GM19455 (cell line): ENCODE results near the gene PSTK.

Source experiments
- ATAC-seq: cut with Tn5 transposase; IDR thresholded peaks from one replicate; pipeline ENCODE4 v1.9.1; 2021; ENCODE audit not compliant: unreplicated experiment

PSTK gene

GRCh38 chr10:122992031-122992585, 11.9 kb downstream of the PSTK start:
- no peak for ATAC-seq

GRCh38 chr10:122993797-122994336, 13.7 kb downstream of the PSTK start:
- no peak for ATAC-seq

- no peak for ATAC-seq
These were observed 15.7 kb downstream of the PSTK start for GRCh38 chr10:122995936-122996335.

GRCh38 chr10:122997864-122998263, 17.7 kb downstream of the PSTK start:
- ATAC-seq = peak; percentile 58

GRCh38 chr10:122998360-122998917, 18.2 kb downstream of the PSTK start:
- ATAC-seq = no peak

GRCh38 chr10:122998934-122999333, 18.7 kb downstream of the PSTK start:
- ATAC-seq = no peak

- ATAC-seq = no peak
These were observed 19.1 kb downstream of the PSTK start for GRCh38 chr10:122999347-122999746.

- ATAC-seq = no peak
These were observed 20.0 kb downstream of the PSTK start for GRCh38 chr10:123000155-123000554.

GRCh38 chr10:123001370-123001769, 21.2 kb downstream of the PSTK start:
- ATAC-seq = no peak

- no peak for ATAC-seq
These were observed 24.1 kb downstream of the PSTK start for GRCh38 chr10:123004298-123004697.

GRCh38 chr10:123007558-123008354, 27.6 kb downstream of the PSTK start:
- peak; percentile 34 for ATAC-seq

GRCh38 chr10:123008355-123009104, 28.3 kb downstream of the PSTK start, which contains the start of the genes ACADSB and IKZF5:
Gene ACADSB, plus strand, starts transcription at chr10:123009006. Its CDS starts 24 bp downstream, at chr10:123009030.
Gene IKZF5, minus strand, starts transcription at chr10:123008795. Its CDS starts 10,170 bp downstream, at chr10:122998625.
- peak; percentile 83 for ATAC-seq

GRCh38 chr10:123009105-123009820, 29.1 kb downstream of the PSTK start:
- ATAC-seq = peak; percentile 31

- ATAC-seq = no peak
These were observed 31.8 kb downstream of the PSTK start for GRCh38 chr10:123011987-123012386.

GRCh38 chr10:123013456-123014419, 33.5 kb downstream of the PSTK start:
- no peak for ATAC-seq

GRCh38 chr10:123014772-123015171, 34.6 kb downstream of the PSTK start:
- ATAC-seq = no peak

GRCh38 chr10:123016228-123016627, 36.0 kb downstream of the PSTK start:
- no peak for ATAC-seq

- no peak for ATAC-seq
These were observed 37.4 kb downstream of the PSTK start for GRCh38 chr10:123017421-123018165.

- no peak for ATAC-seq
These were observed 38.3 kb downstream of the PSTK start for GRCh38 chr10:123018531-123018930.
